Raji (cell line): ENCODE results near the gene CPA5.

ENCODE experiments used
- POLR2A ChIP-seq: IDR thresholded peaks from 2 replicates; pipeline ENCODE4 v1.6.1; 2011; ENCODE audit warnings: low read depth, low read length, control low read depth; ENCODE audit not compliant: insufficient read depth

CPA5 gene

DNA sequence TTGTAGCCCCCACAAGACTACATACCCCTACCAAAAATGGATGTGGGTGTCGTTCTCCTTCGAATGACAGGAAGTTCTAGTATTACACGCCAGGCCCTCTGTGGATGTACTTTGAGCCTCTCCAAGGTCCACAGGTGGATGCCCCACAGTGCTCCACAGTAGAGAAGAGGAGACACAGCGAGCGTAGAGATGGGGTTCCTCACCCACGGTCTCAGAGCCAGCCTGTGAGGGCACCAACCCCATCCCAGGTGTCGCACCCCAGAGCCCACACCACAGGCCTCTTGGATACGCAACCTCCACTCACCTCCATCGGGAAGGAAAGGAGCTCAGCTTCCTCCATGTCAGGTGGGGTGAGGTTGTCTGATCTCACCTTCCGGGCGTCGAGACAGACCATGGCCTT is 2.3 kb downstream of the CPA5 start:
- TF ChIP-seq POLR2A = no peak

DNA sequence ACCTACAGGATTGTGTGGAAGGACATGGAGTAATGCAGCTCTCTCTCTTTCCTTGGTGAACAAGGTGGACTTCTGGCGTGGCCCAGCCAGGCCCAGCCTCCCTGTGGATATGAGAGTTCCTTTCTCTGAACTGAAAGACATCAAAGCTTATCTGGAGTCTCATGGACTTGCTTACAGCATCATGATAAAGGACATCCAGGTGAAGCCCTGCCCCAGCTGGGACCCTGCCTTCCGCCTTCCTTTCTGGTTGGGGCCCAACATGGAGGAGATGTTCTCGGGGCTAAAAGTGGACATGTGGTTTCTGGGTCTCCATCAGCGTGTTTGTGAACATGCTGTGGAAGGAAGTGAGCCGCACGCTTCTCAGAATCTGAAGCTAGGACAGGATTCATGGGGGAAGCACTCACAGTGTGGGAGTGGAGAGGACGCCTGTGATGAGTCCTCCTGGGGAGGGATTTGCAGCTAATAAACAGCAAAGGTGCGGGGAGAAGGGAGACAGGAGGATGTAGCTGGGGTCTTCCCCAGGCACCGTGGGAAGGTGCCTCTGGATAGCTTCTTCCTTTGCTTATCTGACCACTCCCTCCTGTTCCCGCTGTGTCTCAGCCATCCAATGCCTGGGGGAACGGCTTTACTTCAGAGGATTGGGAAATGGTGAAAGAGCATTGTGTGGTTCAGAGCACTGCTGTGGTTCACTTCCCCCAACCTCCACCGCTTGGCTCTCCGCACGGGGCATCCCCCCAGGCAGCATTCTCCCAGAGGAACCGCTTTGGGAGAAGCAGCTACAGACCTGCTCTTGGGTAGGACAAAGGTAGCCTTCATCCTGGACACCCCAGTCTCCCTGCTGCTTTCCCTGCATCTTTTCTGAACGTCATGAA is 5.5 kb downstream of the CPA5 start:
- TF ChIP-seq POLR2A = no peak

DNA sequence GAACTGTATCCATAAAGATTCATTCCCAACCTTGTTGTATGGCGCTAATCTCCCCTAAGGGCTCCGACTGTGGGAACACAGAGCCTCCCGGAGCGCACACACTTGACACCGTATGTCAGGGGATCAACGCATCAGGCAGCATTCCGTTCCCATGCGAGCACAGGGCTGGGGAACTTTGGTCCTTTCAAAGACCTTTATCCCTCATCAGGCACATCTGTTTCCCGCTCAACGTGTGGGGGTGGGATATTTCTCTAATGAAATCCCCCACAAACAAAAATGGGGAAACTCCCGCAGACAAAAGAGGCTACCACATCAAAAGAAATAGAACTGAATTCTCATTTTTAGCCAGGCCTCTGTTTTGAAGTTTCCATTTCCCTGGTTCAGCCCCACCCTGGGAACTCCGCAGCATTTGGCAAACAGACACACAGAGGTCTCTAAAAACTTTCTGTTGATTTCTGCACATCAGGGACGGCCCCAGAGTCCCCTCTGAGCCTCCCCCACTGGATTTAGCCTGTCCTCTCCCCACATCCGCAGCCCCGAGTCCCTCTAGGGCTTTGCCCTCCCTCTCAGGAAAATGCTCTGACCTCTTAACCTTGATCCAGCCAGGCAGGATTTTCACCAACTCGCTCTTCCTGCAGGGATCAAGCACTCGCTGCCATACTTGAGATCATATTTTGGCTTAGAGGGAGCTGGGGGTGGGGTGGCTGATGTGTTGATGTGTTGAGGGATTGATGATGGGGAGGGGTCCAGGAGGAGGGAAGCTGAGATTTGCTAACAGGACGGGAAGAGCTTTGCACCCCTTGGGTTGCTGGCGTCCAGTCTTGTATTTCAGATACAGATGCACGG is 6.6 kb downstream of the CPA5 start:
- TF ChIP-seq POLR2A = no peak

DNA sequence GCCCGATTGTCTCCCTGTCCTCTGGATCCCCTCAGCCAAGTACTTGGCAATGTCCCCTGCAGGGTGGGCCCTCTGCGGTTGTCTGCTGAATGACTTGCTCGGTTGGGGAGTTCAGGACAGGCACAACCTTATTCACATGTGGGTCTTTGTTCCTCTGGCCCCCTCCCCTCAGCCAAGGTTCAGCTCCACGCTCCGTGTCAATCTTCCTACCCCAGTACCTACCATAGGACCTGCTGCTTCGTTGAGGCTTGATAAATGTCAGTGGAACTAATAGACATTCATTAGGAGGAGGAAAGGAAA is 7.1 kb downstream of the CPA5 start:
- no peak for TF ChIP-seq POLR2A

DNA sequence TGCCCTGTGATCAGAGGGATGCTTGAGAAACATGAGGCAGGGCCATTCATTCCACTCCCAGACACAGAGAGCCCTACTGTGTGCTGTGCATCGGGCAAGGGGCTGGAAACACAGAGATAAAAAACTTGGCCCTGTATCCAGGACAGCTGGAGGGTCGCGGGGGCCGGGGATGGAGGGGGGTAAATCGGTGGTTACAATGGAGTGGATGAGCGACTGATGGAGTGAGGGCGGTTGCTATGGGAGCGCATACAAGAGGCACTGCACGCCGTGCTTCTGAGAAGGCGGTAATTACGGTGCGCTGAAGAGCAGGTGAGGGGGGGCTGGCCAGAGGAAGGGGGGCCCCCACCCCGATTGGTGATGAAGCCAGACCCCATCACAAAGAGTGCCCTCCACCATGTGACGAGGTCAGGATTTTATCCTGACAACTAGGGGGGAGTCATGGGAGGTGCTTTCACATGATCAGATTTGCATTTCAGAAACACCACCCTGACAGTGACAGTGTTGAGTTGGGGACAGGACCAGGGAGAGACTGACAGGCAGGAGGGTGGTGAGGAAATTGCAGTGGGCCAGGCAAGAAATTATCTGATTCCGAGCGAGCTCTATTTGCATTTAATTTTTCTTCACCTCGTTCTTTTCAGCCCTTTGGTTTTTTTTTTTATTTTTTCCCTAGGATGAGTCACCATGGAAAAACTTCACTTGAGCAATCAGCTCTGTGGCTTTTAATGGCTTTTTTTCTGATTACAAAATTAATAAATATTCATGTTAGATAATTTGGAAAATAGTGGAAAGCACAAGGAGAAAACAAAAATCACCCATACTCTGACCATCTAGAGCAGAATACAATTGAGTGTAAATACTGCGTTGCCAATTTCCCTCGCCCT is 7.8 kb downstream of the CPA5 start:
- no peak for TF ChIP-seq POLR2A

DNA sequence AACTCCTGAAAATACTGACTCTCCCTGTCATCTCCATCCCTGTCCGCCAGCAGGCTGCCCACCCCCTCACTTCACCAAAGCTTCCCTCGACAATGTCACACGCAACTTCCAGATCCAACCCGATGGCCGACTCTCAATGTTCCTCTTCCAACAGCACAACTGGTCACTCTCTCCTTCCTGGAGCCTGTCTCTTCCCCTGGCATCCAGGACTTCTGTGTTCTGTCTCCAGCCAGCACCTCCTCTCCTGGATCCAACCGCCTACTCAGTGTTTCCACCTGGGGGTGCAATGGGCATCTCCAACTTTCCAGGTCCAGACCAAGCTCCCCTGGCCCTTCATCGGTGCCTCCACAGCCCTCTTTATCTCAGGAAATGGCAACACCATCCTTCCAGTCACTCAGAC is 8.6 kb downstream of the CPA5 start:
- no peak for TF ChIP-seq POLR2A

DNA sequence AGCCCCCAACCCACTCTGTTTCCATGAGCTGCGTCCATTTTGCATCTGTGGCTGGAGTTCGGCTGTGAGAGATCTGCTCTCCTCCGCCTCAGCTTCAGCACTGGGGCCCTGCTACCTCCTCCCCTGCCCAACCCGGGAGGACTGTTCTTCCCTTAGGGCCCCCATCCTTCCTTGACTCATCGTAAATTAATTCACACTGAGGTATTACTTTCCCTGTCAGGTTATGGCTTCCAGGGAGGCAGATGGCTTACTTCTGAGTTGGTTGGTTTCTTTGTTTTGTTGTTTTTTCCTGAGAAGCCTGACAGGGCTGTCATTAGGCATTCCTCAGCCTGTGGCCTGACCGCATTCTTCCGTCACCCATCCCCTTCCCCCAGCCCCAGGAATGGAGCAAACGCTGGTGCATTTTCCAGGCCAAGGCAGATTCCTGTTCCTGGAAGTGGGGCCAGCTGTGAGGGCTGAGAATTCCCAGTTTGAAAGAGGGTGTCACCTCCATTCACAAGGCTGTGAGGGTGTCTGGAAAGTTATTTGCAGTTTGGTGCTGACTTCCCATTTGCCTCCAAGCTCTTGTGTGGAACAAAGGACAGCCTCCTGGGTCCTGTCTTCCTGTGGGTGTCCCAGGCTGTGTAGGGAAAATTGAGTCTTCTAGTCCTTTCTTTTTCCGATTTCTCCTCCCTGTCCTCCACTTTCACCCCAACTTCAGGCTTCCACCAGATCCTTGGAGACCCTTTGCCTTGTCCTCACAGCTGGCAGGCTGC is 11.7 kb downstream of the CPA5 start:
- no peak for TF ChIP-seq POLR2A

DNA sequence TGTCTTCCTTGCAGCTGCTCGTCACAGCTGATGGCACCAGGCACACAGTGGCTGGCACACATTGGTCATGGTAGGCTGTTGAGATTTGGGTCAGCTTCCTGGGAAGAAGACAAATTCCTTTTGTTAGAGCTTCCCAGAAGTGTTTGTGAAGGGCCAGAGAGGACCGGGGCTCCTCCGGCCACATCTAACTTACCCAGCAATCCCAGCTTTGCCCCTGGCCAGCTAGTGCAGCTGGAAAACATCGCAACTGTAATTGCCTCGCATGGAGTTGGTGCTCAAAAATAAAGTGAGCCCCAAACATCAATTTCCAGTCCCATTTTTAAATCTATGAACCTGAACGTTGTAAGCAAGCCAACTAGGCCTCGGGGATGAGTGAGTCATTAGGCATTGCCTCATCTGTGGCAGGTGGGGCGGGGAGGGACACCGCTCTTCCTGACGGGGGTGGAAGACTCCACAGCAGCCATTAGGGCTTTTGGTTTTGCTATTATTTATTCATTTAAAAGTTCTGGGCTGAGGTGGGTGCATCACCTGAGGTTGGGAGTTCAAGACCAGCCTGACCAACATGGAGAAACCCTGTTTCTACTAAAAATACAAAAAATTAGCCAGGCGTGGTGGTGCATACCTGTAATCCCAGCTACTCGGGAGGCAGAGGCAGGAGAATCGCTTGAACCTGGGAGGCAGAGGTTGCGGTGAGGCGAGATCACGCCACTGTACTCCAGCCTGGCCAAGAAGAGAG is 12.4 kb downstream of the CPA5 start:
- TF ChIP-seq POLR2A = no peak

DNA sequence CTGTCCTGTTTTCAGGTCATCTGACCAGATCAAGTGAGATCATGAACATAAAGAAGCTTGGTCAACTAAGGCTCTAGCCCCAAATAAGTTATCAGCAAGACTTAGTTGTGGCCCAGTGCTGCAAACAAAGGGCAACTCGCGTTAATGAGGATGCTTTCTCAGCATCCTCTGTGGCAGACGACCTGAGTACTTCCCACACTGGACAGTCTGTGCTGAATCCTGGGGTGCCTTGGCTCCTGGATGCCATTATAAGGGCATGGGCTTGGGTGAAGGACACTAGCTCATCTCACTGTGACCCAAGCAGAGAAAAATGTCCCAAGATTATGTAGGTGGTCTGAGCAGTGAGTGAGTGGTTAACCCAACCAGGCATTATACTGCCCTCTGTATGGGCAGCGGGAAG is 13.9 kb downstream of the CPA5 start:
- no peak for TF ChIP-seq POLR2A

DNA sequence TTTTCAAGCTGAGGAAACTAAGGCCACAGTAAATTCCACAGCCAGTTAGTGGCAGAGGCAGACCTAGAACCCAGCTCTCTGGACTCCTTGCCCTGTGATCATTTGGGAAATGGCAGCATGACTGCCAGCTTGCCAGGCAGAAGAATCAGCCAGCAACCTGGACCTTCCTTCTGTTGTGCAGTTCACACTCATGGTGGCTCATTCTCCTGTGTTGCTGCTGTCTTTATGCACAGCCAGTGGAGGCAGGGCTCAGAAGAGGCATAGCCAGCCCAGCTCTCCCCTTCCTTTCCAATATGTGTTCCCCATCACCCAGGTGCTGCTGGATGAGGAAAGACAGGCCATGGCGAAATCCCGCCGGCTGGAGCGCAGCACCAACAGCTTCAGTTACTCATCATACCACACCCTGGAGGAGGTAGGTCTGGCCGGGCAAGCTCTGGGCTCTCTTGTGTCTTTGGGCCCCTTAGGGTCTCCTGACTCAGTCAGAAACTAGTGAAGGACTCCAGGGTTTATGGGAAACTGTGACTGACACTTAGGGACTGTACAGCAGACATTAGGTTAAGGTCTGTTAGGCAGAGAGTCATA is 14.8 kb downstream of the CPA5 start:
- no peak for TF ChIP-seq POLR2A

DNA sequence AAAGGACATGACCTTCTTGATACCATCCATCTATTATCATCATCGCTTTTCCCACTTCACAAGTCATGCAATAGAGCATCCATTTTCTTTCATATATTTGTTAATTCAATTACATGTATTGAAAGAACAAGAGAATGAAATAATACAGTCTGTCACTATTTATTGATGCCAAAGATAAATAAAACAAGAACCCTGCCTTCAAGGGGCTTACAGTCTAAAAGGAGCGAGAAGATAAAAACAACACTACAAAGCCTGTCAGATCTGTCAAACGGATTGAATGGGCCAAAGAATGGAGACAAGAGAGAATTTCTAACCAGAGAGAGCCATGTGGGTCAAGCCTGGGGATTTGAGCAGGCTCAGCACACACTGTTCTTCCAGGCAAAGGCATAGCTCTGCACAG is 15.9 kb downstream of the CPA5 start:
- no peak for TF ChIP-seq POLR2A

DNA sequence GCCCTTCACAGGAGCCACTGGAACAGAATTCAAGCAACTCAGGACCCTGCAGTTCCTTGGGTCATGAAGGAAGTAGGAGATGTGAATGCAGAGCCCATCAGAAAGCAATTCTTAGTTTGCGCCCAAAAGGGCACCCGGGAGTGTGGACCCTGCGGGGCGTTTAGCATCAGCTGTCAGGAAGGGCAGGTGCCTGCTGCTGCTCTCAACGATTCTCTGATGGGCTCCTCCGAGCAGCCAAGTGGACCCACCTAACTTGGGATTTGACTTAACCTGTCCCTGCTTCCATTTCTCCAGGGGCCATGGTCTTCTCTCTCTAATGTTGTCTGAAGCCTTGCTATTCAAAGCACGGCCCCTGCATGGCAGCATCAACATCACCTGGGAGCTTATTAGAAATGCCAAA is 17.1 kb downstream of the CPA5 start:
- TF ChIP-seq POLR2A = no peak

DNA sequence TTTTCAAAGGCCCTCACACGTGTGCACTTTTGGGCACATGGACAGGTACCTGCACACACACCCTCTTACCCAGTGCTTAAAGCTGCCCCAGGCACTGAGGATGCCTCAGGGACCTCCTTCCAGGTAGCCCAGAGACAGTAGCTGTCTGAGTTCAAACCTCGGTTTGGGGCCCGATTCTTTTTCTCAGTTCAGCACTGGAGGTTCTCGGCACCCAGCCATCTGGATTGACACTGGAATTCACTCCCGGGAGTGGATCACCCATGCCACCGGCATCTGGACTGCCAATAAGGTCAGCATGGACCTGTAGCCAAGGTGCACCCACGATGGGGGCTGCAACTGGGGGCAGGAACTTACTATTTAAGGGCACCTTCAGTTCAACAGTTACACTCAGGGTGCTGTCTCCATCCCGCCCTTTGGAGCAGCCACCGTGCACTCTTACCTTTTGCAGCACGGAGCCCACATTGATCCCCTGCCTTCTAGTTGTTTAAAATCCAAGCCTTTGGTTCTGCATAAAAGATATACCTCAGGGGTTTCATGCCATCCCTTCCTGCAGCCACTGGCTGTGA is 17.7 kb downstream of the CPA5 start:
- TF ChIP-seq POLR2A = no peak
